Activated CD4-positive, CD25-positive, alpha-beta regulatory T cell treated with anti-CD3 and anti-CD28 coated beads, Interleukin-2, amount 50 U/mL, for 24 hours (primary cell): Measurements from ENCODE around the gene ST3GAL3.
"Not testable (repeated sequence)": the region's sequence is repeated elsewhere in the genome, so short reads cannot be mapped to it uniquely, and the experiment has no call there.

Experiments used
- ATAC-seq, 2 donors: fragments of 150-1000 bp; cut with Tn5 transposase; one replicate each; pipeline ENCODE4 v1.10.0; 2021; ENCODE audit warnings: mild to moderate bottlenecking in 1 of 2, moderate library complexity in 1 of 2

Gene ST3GAL3

DNA sequence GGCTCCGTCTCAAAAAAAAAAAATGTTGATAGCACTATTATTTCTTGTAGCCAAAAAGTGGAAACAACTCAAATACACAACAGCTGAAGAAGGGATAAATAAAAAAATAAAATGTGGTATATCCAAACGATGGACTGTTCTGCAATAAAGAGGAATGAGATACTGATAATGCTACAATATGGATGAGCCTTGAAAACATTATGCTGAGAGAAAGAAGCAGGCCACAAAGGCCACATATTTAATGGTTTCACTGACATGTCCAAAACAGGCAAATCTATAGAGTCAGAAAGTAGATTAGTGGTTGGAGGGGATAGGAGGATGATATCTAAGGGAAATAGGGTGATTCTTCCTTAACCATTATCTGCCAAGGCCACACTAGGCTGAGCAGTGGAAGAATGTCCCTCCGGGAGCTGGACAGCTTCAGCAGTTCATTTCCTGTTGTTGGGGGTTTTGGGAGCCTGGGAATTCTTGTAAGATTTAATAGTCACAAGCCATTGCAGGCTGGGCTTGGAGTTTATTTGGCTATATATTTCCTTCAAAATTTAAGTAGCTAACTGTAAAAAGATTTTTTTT lies 53.5 kb downstream of the ST3GAL3 start:
- ATAC-seq, result no peak

GRCh38 chr1:43763497-43763973 lies 56.2 kb downstream of the ST3GAL3 start:
- peak; percentile 68 to 84 for ATAC-seq

DNA sequence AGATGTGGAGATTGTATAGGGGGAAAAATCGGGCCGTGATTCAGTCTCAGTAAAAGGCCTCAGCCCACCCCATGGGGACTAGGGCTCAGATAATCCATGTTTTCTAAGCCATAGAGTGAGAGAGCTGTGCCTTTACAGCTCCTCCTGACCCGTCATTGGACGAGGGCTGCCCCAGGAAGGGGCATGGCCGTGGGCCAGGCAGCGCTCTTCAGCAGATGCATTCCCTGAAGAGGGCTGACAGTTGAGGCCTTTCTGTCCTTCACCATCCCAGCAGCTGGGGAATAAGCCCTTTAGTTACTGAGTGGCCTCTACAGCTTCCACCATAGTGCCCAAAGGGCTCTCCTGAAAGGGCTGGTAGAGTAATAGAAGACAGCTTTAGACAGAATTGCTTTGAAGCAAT lies 57.2 kb downstream of the ST3GAL3 start:
- no peak for ATAC-seq

DNA sequence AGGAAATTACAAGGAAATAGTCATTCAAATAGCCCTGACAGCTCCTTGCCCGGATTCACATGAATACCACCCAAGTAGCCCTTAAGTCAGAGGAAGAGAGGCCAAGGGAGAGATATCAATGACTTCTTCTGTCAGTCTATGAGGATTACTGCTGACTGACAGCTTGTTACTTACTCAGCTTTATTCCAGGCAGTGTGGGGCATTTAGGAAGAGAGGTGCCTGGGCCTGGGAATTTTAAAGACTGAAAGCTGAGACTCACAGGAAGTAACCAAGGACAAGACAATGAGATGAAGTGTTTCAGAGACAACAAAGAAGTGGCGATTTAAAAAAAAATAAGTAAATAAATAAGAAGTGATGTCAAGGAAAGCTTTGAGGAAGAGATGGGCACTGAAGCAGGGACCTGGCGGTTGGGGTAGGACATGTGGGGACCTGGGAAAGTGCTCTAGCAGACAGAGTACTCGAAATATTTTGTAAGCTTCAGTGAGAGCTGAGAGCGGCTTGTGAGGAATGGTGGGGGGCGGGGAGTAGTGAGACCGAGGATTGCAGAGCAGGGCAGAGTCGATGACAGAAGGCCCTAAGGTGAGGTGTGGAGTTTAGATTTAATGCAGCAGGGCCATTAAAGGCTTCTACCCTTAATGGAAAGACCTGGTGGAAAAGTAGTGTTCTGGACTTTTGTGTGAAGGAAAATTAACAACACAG lies 58.9 kb downstream of the ST3GAL3 start:
- ATAC-seq, result no peak

GRCh38 chr1:43766818-43767525 lies 59.6 kb downstream of the ST3GAL3 start:
- no peak for ATAC-seq

GRCh38 chr1:43768168-43768567 lies 60.8 kb downstream of the ST3GAL3 start:
- ATAC-seq, result no peak

DNA sequence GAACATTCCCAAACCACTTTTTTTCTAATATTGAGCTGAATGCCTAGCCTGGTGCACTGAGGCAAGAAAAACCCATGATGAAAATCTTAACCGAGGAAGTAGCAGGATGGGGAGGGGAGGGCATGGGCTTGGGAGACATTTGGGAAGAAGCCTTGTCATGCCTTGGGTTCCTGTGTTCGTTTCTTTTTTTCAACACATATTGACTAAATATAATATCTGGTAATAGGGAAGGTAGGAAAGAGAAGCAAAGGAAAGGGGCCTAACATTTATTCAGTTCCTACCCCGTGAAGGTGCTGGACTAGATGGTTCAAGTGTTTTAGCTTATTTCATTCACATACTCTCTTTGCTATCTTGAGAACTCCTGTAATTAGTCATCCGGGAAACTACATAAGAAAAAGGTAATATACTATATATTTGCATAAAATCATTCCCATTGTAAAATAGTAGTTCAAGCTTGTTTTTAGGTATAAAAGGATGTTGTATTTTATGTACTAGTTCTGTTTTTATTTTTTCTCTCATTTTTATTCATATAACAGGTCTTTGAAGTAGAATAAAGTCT lies 62.1 kb downstream of the ST3GAL3 start:
- no peak for ATAC-seq

DNA sequence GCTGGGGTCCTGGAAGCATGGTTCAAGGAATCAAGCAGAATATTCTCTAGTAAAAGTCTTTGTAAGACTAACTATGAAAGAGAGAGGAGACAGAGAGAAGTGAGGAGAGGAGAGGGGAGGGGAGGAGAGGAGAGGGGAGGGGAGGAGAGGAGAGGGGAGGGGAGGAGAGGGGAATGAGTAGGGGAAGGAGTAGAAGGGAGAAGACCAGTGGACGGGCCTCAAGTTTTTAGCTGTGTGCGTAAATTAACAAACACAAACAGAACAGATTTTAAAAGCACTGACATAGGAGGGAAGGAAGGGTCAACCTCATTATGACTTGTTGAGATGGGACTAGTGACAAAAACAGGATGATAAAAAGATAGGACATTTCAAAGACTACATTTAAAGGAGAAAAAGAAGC lies 62.8 kb downstream of the ST3GAL3 start:
- ATAC-seq, result no peak

DNA sequence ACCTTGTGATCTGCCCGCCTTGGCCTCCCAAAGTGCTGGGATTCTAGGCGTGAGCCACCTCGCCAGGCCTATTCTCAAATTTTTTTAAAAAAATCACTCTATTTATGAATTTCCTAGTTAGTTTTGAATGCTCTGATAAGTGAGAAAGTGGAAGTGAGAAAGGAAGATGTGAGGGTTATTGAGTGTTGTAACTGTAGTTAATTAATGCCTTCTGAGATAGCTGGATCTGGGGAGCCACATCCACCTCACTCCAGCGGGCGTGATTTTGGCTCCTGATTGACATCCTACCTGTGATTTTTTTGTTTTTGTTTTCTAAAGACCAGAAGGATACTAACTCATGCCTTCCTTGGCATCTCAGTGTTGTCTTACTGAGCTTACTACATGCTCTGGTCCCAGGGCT lies 65.6 kb downstream of the ST3GAL3 start:
- ATAC-seq, result no peak

DNA sequence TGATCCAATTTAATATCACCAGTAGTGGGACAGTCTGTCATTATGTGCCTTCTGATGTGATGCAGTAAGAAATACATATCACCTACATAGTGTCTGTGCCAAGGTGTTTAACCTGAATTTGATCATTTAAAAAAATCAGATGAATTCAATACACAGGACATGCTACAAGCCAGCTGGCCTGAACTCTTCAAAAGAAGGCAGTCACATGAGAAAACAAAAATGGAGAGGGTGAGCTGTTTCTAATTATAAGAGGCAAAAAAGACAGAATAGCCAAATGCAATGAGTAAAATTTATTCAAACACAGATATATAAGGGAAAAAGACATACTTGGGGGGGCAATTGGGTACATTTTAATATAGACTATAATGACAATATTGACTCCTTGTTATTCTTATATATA lies 66.5 kb downstream of the ST3GAL3 start:
- ATAC-seq, result no peak

- ATAC-seq, result no peak
These were observed 67.0 kb downstream of the ST3GAL3 start for GRCh38 chr1:43774359-43774758.

DNA sequence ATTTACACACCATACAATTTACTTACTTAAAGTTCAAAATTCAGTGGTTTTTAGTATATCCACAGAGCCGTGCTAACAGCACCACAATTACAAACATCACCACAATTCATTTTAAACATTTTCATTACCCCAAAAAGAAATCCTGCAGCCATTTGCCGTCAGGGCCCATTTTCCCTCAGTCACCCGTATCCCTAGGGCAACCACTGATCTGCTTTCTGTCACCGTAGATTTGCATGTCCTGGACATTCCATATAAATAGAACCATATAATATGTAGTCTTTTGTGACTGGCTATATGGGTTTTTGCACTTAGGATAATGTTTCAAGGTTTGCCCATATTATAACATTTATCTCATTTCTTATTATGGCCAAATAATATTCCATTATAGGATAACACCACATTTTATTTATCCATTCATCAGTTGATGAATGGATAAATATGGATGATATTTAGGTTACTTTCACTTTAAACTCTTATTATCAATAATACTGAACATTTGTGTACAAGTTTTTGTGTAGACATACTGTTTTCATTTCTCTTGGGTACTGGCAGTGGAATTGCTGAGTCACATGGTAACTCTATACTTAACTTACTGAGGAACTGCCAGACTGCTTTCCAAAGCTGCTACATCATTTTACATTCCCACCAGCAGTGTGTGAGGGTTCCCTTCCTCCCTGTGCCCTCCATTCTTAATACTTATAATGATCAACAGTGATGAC lies 68.9 kb downstream of the ST3GAL3 start:
- ATAC-seq, result no peak

- ATAC-seq, result not testable (repeated sequence)
These were observed 70.6 kb downstream of the ST3GAL3 start for GRCh38 chr1:43777916-43778315.

DNA sequence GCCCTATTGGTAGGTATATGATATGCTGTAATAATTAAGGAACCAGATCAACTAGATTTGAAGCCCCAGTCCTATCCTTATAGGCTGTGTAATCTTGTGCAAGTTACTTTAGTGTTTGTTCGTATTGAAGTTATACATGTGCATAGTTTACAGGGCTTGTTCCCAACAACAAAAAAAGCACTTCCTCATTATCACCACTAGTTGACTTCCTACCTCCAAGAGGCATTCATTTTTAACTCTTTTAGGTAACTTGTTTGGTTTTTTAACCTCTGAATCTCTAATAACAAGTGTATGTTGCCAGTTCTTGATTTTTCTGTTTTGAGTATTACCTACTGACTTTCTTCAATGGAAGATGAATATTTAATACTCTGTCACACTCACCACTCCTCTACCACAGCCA lies 71.9 kb downstream of the ST3GAL3 start:
- ATAC-seq, result no peak

DNA sequence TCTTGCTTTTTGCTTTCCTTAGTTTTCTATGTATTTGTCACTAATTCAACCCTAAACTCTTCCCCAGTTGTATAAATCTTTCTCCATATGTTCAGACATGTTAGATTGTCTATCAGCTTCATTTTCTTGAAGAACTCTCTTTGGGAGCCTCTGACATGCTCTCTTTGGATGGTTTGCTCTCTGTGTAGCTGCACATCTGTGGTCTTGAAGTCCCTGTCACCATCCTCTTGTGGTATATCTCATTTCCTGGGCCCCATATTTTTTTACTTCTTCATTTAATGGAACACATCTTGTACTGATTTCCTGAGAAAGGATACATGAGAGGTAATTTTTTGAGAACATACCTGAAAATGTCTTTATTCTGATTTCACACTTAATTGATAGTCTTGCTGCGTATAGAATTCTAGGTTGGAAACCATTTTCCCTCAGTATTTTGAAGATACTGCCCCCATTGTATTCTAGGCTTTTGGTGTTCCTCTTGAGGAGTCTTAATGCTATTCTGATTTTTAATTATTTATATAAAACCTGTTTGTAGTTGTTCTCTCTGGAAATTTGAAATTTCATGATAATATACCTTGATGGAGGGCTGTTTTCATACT lies 72.6 kb downstream of the ST3GAL3 start:
- ATAC-seq, result no peak

- ATAC-seq, result no peak
These were observed 74.2 kb downstream of the ST3GAL3 start for GRCh38 chr1:43781574-43781973.

GRCh38 chr1:43783096-43783670 lies 75.8 kb downstream of the ST3GAL3 start:
- peak in 1 of 2 donors; percentile 38 for ATAC-seq

DNA sequence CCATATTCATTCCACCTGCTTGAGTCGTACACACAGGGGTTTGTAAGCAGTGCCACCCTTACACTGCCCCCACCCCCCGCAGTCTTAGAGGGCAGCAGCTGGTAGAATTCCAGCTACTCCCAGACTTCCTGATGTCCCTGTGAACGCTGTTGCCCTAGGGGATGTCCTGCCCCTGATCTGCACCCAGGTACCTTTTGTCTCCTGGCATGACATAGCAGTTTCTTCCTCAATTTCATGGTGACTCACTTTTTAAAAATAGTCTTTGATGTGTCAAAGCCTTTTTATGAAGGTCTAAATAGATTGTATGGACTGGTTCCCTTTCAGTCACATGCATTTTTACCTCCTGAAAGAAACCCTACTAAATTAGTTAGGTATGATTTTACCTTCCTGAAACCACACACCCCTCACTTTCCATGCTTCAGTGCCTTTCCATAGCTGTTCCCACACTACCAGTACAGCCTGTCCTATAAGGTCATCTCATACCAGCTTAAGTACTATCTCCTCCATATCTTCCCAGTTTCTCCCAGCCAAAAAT lies 76.4 kb downstream of the ST3GAL3 start:
- peak; percentile 61 to 72 for ATAC-seq

DNA sequence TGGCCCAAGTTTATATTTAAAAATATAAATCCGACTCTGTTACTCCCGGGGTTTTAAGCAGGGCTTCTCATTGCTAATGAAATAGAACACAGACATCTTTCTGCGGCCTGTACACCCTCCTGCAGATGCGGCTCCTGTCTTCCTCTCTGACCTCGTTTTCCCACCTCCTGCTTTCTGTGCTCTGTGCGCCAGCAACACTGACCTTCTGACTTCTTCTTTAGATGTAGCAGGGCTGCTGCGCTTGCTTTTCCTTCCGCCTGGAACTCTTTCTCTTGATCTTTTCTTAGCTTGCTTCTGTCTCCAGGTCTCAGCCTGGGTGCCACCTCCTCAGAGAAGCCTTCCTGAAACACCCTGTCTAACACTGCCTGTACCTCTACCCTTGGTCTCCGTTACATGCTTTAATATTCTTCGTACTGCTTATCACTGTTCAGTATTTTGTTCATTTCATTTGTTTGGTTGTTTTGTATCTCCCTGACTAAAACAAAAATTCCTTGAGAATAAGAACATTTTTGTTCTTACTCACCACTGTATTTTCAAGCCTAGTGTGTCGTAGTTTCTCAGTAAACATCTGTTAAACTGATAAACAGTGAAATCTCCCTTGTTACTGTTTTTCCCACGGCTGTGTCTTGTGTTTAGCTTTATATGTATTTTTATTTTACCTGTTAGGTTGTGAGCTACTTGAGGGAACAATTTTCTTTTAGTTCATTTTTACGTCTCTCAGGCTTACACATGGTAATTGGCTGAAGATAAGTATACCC lies 79.0 kb downstream of the ST3GAL3 start:
- no peak for ATAC-seq

GRCh38 chr1:43786960-43787359 lies 79.6 kb downstream of the ST3GAL3 start:
- no peak for ATAC-seq
